Aortic smooth muscle cell (primary cell): Measurements from ENCODE around the gene KRTAP4-9. TPM values are rescaled to one million over a fixed set of nuclear protein-coding genes. Genes with fewer than 3 reads are reported as not detected.

Experiments
- total RNA-seq: library from RNA; depleted of rRNA; stranded (reverse); fragments of >200 nt; gene quantifications from 2 replicates; pipeline ENCODE4 v1.2.3, GENCODE V29; 2014

KRTAP4-9 gene
- total RNA-seq = not detected in 2 replicates

GRCh38 chr17:41105347-41105746 lies at the start of gene KRTAP4-9:
KRTAP4-9 (plus strand) TSS chr17:41105389; CDS start chr17:41105389, 0 bp downstream.

GRCh38 chr17:41060052-41060604 lies 45.1 kb upstream of the KRTAP4-9 start, which contains the start of gene KRTAP2-3:
KRTAP2-3 (minus strand) TSS chr17:41060114; CDS start chr17:41060050, 64 bp downstream.

GRCh38 chr17:41065829-41066624 lies 39.2 kb upstream of the KRTAP4-9 start, which contains the start of gene KRTAP2-4:
KRTAP2-4 (minus strand) TSS chr17:41065879; CDS start chr17:41065845, 34 bp downstream.

DNA sequence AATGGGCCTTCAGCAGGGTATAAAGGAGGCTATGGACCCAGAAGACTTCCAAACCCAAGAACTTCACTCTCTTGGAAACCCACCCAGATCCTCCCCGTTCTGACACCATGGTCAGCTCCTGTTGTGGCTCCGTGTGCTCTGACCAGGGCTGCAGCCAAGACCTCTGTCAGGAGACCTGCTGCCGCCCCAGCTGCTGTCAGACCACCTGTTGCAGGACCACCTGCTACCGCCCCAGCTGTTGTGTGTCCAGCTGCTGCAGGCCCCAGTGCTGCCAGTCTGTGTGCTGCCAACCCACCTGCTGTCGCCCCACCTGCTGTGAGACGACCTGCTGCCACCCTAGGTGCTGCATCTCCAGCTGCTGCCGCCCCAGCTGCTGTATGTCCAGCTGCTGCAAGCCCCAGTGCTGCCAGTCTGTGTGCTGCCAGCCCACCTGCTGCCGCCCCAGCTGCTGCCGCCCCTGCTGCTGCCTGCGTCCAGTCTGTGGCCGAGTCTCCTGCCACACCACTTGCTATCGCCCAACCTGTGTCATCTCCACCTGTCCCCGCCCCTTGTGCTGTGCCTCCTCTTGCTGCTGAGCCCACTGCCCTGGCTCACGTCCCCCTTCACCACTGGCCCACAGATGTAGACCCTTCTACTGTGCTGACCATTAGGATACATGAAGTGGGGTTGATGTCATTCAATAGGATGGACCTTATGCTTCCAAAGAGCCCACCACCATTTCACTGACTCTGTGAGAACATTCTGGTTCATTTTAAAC lies 20.9 kb upstream of the KRTAP4-9 start, which contains the start of gene KRTAP4-7:
TSS of gene KRTAP4-7 (plus strand) at position 51 of the 757 bp plus-strand sequence. CDS start at position 108, 57 bp downstream.

DNA sequence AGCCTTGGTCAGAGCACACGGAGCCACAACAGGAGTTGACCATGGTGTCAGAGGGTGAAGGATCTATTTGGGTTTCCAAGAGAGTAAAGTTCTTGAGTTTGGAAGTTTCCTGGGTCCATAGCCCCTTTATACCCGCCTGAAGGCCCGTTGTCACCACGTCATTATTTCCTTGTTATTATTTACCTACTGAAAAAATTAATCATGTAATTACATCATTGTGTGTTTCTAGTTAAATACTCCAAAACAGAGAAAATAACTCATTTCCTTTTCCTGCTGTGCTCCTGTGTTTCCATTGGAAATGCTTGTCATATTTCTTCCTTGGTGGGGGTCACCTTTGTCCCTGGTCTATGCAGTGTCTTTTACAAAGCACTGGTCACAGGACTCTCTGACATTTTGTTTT lies 7.1 kb upstream of the KRTAP4-9 start, which contains the start of gene KRTAP4-8:
TSS of gene KRTAP4-8 (minus strand) at position 101 of the 400 bp plus-strand sequence. CDS start at position 43, 58 bp downstream.

DNA sequence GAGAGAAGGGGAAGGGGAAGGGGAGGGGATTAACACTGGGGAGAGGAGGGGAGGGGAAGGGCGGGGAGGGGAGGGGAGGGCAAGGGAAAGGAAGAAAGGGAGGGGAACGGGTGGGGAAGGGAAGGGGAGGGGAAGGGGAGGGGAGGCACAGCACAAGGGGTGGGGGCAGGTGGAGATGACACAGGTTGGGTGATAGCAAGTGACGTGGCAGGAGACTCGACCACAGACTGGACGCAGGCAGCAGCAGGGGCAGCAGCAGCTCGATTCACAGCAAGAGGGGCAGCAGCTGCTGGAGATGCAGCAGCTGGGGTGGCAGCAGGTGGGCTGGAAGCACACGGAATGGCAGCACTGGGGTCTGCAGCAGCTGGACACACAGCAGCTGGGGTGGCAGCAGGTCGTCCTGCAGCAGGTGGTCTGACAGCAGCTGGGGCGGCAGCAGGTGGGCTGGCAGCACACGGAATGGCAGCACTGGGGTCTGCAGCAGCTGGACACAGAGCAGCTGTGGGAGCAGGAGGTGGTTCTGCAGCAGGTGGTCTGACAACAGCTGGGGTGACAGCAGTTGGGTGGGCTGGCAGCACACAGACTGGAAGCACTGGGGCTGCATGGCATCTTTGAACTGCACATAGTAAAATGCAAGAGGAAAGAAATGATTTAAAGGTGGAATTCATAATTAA lies 3.5 kb upstream of the KRTAP4-9 start, which contains the start of gene KRTAP4-16:
TSS of gene KRTAP4-16 (minus strand) at position 624 of the 674 bp plus-strand sequence. CDS start at position 624, 0 bp downstream.

GRCh38 chr17:41117846-41118386 lies 12.7 kb downstream of the KRTAP4-9 start, which contains the start of gene KRTAP4-11:
KRTAP4-11 (minus strand) TSS chr17:41118373; CDS start chr17:41118315, 58 bp downstream.

DNA sequence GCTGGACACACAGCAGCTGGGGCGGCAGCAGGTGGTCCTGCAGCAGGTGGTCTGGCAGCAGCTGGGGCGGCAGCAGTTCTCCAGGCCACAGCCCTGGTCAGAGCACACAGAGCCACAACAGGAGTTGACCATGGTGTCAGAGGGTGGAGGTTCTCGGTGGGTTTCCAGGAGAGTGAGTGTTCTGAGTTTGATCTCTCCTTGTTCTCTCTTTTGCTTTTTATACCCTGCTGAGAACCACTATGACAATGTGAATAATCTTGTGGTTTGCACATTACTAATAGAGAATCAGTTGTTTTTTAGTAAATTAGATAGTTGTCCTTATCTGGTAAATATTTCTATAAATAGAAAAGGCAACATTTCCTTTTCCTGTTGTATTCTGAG lies 18.8 kb downstream of the KRTAP4-9 start, which contains the start of gene KRTAP4-12:
TSS of gene KRTAP4-12 (minus strand) at position 192 of the 381 bp plus-strand sequence. CDS start at position 132, 60 bp downstream.

DNA sequence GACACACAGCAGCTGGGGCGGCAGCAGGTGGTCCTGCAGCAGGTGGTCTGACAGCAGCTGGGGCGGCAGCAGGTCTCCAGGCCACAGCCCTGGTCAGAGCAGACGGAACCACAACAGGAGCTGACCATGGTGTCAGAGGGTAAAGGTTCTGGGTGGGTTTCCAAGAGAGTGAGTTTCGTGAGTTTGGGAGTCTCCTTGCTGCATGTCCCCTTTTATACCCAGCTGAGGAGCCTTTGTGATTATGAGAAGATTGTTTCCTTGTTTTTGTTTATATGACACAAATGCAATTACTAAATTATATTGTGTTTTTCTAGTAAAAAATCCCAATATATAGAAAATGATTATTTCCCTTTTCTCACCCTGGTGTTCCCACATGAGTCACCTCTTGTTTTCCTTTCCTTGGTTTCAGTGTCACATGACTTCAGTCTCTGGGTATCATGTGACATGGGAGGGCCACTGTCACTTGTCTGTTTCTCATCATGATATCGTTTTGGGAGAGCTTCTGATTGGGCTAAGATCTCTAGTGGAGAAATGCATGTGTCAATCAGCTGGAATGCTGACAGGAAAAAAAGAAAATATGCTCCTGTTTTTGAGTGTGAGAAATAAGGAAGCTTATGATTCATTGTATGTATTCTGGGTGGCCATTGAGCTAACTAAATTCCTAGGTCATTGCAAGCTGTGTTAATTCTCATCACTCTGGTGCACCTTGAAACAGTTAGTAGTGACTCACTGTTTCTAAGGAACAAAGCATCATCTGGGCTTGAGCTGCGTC lies 35.4 kb downstream of the KRTAP4-9 start, which contains the start of gene KRTAP4-6:
TSS of gene KRTAP4-6 (minus strand) at position 185 of the 772 bp plus-strand sequence. CDS start at position 128, 57 bp downstream.

DNA sequence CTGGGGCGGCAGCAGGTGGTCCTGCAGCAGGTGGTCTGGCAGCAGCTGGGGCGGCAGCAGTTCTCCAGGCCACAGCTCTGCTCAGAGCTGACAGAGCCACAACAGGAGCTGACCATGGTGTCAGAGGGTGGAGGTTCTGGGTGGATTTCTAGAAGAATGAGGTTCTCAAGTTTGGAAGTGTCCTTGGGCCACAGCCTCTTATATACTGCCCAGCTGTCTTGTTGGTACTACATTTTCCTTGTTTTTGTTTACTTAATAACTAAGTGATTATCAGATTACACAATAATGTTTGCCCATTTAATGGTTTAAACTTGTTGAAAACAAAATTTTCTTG lies 44.4 kb downstream of the KRTAP4-9 start, which contains the start of gene KRTAP4-5:
TSS of gene KRTAP4-5 (minus strand) at position 174 of the 334 bp plus-strand sequence. CDS start at position 116, 58 bp downstream.

Other genes starting within 250 kb of the KRTAP4-9 start
- not detected in 2 replicates for gene KRT12, start 238.2 kb upstream of the KRTAP4-9 start, total RNA-seq
- gene KRT20, start 220.1 kb upstream of the KRTAP4-9 start, total RNA-seq = not detected in 2 replicates
- not detected in 2 replicates for gene KRT23, start 167.7 kb upstream of the KRTAP4-9 start, total RNA-seq
- gene KRT39, start 138.4 kb upstream of the KRTAP4-9 start, total RNA-seq = not detected in 2 replicates
- gene KRT40, start 121.1 kb upstream of the KRTAP4-9 start, total RNA-seq = not detected in 2 replicates
- gene KRTAP3-3, start 111.2 kb upstream of the KRTAP4-9 start, total RNA-seq = not detected in 2 replicates
- gene KRTAP3-2, start 105.5 kb upstream of the KRTAP4-9 start, total RNA-seq = not detected in 2 replicates
- not detected in 2 replicates for gene KRTAP3-1, start 96.3 kb upstream of the KRTAP4-9 start, total RNA-seq
- not detected in 2 replicates for gene KRTAP1-5, start 78.2 kb upstream of the KRTAP4-9 start, total RNA-seq
- not detected in 2 replicates for gene KRTAP1-4, start 75.2 kb upstream of the KRTAP4-9 start, total RNA-seq
- not detected in 2 replicates for gene KRTAP1-3, start 70.5 kb upstream of the KRTAP4-9 start, total RNA-seq
- gene KRTAP1-1, start 63.9 kb upstream of the KRTAP4-9 start, total RNA-seq = not detected in 2 replicates
- not detected in 2 replicates for gene KRTAP2-1, start 58.1 kb upstream of the KRTAP4-9 start, total RNA-seq
- not detected in 2 replicates for gene KRTAP2-2, start 50.2 kb upstream of the KRTAP4-9 start, total RNA-seq
- not detected in 2 replicates for gene KRTAP2-3, start 45.3 kb upstream of the KRTAP4-9 start, total RNA-seq
- gene KRTAP2-4, start 39.5 kb upstream of the KRTAP4-9 start, total RNA-seq = not detected in 2 replicates
- gene KRTAP4-7, start 21.2 kb upstream of the KRTAP4-9 start, total RNA-seq = not detected in 2 replicates
- gene KRTAP4-8, start 7.2 kb upstream of the KRTAP4-9 start, total RNA-seq = not detected in 2 replicates
- gene KRTAP4-16, start 3.2 kb upstream of the KRTAP4-9 start, total RNA-seq = not detected in 2 replicates
- not detected in 2 replicates for gene KRTAP4-11, start 13.0 kb downstream of the KRTAP4-9 start, total RNA-seq
- not detected in 2 replicates for gene KRTAP4-12, start 18.8 kb downstream of the KRTAP4-9 start, total RNA-seq
- gene KRTAP4-6, start 35.2 kb downstream of the KRTAP4-9 start, total RNA-seq = not detected in 2 replicates
- gene KRTAP4-5, start 44.4 kb downstream of the KRTAP4-9 start, total RNA-seq = not detected in 2 replicates
- not detected in 2 replicates for gene KRTAP4-4, start 55.4 kb downstream of the KRTAP4-9 start, total RNA-seq
- gene KRTAP4-3, start 62.8 kb downstream of the KRTAP4-9 start, total RNA-seq = not detected in 2 replicates
- gene KRTAP4-2, start 72.8 kb downstream of the KRTAP4-9 start, total RNA-seq = not detected in 2 replicates
- not detected in 2 replicates for gene KRTAP4-1, start 79.5 kb downstream of the KRTAP4-9 start, total RNA-seq
- gene KRTAP9-1, start 84.5 kb downstream of the KRTAP4-9 start, total RNA-seq = not detected in 2 replicates
- not detected in 2 replicates for gene KRTAP9-2, start 121.3 kb downstream of the KRTAP4-9 start, total RNA-seq
- not detected in 2 replicates for gene KRTAP9-3, start 127.1 kb downstream of the KRTAP4-9 start, total RNA-seq
- gene KRTAP9-8, start 132.6 kb downstream of the KRTAP4-9 start, total RNA-seq = not detected in 2 replicates
- not detected in 2 replicates for gene KRTAP9-4, start 144.3 kb downstream of the KRTAP4-9 start, total RNA-seq
- not detected in 2 replicates for gene KRTAP9-9, start 150.0 kb downstream of the KRTAP4-9 start, total RNA-seq
- gene KRTAP9-6, start 160.0 kb downstream of the KRTAP4-9 start, total RNA-seq = not detected in 2 replicates
- not detected in 2 replicates for gene KRTAP9-7, start 170.3 kb downstream of the KRTAP4-9 start, total RNA-seq
- not detected in 2 replicates for gene KRTAP29-1, start 197.5 kb downstream of the KRTAP4-9 start, total RNA-seq
- not detected in 2 replicates for gene KRTAP16-1, start 203.9 kb downstream of the KRTAP4-9 start, total RNA-seq
- not detected in 2 replicates for gene KRTAP17-1, start 210.3 kb downstream of the KRTAP4-9 start, total RNA-seq
- not detected in 2 replicates for gene KRT33A, start 245.4 kb downstream of the KRTAP4-9 start, total RNA-seq